Left ventricle myocardium inferior (tissue), 1 donor: ENCODE data around the gene KLC1. TPM values are rescaled to one million over a fixed set of nuclear protein-coding genes. Genes with fewer than 3 reads are reported as not detected.

Experiments
- DNase-seq: peaks from one replicate; pipeline ENCODE4 v3.0.0-alpha.2; 2020
- H3K27ac ChIP-seq: fragments of 200-600 bp; replicated peaks from 2 replicates; pipeline ENCODE4 v1.8.0; 2021
- H3K27me3 ChIP-seq: fragments of 200-600 bp; 2 replicates; pipeline ENCODE4 v1.8.0; 2021; ENCODE audit warnings: low read depth
- H3K36me3 ChIP-seq: fragments of 200-600 bp; 2 replicates; pipeline ENCODE4 v1.8.0; 2021
- H3K4me1 ChIP-seq: fragments of 200-600 bp; 2 replicates; pipeline ENCODE4 v1.8.0; 2021
- H3K4me3 ChIP-seq: fragments of 200-600 bp; 2 replicates; pipeline ENCODE4 v1.8.0; 2021; ENCODE audit warnings: mild to moderate bottlenecking, moderate library complexity
- H3K9me3 ChIP-seq: fragments of 200-600 bp; replicated peaks from 2 replicates; pipeline ENCODE4 v1.8.0; 2021
- intact Hi-C: fragments of 100-400 bp; cut with micrococcal nuclease; formaldehyde crosslinking; loops from one replicate; pipeline ENCODE4 v1.11.0; 2022
- long read RNA-seq: library from polyadenylated mRNA; unstranded; transcript quantifications from one replicate; pipeline ENCODE4 v2.0.0, GENCODE V29; 2021
- total RNA-seq: library from RNA; stranded (reverse); fragmentation: NEBNext Ultra II Directional; extraction: Animal tissue kit (Norgen Biotek cat#: 25700); gene quantifications from one replicate; pipeline ENCODE4 v1.2.1, GENCODE V29; 2021
- TF ChIP-seq, protein P1 (sequence below): fragments of 200-600 bp; IDR thresholded peaks from 2 replicates; pipeline ENCODE4 v1.8.0; 2021; ENCODE audit warnings: antibody characterized with exemption, mild to moderate bottlenecking, borderline replicate concordance
- donor health status: DM: no; HTN: yes; CAD: no; lungs with severe emphysema.

KLC1 gene
- 137 TPM for total RNA-seq
- long read RNA-seq, full-length matches to known transcripts, result 79 of 157 reads
- long read RNA-seq, partial matches to known transcripts, result 29 of 157 reads
- long read RNA-seq, other reads (novel, unspliced or antisense), result 49 of 157 reads

DNA sequence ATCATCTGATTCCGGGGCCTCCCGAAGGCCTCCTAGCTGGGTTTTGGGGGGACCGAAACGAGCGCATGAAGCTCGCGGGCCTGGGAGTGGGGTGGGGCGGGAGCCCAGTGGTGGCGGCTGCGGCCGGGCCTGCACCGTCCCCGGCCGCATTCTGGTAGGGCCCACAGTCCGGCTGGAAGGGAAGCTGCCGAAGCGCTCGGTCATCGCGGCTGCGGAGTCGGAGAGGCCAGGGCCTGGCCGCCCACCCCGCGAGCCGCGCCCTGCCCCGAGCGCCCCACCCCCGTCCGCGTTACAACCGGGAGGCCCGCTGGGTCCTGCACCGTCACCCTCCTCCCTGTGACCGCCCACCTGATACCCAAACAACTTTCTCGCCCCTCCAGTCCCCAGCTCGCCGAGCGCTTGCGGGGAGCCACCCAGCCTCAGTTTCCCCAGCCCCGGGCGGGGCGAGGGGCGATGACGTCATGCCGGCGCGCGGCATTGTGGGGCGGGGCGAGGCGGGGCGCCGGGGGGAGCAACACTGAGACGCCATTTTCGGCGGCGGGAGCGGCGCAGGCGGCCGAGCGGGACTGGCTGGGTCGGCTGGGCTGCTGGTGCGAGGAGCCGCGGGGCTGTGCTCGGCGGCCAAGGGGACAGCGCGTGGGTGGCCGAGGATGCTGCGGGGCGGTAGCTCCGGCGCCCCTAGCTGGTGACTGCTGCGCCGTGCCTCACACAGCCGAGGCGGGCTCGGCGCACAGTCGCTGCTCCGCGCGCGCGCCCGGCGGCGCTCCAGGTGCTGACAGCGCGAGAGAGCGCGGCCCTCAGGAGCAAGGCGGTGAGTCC, at the start of gene KLC1:
Gene KLC1 (plus strand): TSS at position 528 of the 819 bp plus-strand sequence. CDS start 25,354 bp downstream, outside the sequence.
- peak within 1 kb of the TSS; percentile 97 for H3K4me3 ChIP-seq
- intact Hi-C loops, result no loop called here
- peak; percentile 89 for DNase-seq
- H3K9me3 ChIP-seq, result no peaks in the 10 kb centered on the region
- peaks cover 4% of the 10 kb centered on the region for H3K36me3 ChIP-seq
- H3K27me3 ChIP-seq, result no peaks in the 10 kb centered on the region
- TF ChIP-seq, protein P1, sequence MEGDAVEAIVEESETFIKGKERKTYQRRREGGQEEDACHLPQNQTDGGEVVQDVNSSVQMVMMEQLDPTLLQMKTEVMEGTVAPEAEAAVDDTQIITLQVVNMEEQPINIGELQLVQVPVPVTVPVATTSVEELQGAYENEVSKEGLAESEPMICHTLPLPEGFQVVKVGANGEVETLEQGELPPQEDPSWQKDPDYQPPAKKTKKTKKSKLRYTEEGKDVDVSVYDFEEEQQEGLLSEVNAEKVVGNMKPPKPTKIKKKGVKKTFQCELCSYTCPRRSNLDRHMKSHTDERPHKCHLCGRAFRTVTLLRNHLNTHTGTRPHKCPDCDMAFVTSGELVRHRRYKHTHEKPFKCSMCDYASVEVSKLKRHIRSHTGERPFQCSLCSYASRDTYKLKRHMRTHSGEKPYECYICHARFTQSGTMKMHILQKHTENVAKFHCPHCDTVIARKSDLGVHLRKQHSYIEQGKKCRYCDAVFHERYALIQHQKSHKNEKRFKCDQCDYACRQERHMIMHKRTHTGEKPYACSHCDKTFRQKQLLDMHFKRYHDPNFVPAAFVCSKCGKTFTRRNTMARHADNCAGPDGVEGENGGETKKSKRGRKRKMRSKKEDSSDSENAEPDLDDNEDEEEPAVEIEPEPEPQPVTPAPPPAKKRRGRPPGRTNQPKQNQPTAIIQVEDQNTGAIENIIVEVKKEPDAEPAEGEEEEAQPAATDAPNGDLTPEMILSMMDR, result no peak
- peak within 1 kb of the TSS; percentile 100 for H3K27ac ChIP-seq
- peaks cover 86% of the 10 kb centered on the region for H3K4me1 ChIP-seq

DNA sequence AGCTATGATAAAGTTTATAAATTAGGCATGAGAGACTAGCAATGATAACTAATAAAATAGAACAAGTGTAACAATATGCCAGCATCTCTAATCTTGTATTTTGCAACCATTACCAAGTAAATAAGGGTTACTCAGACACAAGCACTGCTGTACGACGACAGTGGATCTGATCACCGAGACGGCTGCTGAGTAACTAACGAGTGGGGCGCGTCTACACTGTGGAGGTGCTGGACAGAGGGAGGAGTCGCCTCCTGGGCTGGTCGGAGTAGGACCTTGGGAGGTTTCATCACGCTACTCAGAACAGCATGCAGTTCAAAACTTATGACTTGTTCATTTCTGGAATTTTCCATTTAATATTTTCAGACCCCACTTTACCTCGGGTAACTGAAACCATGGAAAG, 47.8 kb upstream of the KLC1 start:
- Histone ChIP-seq H3K4me1 (peaks cover 13% of the 10 kb centered on the region), H3K9me3 (no peaks in the 10 kb centered on the region), H3K27ac (no peak overlapping the region), H3K36me3 (peaks cover 26% of the 10 kb centered on the region), H3K27me3 (no peaks in the 10 kb centered on the region), H3K4me3 (no peak overlapping the region)
- intact Hi-C loops, result no loop called here
- TF ChIP-seq, protein P1, result no peak
- DNase-seq, result no peak

DNA sequence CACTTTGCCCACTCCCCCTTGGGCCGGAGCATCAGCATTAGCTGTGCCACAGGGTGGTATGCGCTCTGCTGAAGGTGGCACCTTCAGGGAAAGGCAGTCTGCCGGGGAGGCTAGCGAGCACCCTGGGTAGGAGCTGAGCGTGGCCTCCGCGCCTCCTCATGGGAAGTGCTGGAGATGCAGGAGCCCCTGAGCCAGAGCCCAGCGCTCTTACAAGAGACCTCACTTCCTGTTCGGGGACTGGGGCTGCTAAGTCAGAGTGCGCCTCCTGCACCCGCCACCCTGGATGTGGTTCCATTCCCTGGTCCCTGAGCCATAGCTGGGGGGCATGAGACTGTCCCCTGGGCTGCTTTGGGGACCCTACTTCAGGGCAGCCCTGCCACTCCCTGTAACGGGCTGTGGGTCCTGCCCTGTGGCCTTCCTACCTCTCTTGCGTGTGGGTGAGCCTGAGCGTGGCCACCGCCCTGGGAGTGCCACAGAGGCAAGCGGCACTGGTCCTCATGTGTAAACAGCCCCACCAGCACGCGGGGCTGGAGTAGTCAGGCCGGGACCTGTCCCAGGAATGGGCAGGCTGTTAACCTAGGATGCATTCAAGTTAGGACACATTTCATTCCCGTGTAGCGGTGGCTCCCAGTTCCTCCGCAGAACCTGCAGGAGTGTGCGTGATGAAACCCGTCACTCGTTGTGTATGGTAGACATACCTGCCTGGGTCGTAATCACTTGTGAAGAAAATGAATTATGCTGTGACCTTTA, 46.9 kb upstream of the KLC1 start:
- Histone ChIP-seq H3K9me3 (no peaks in the 10 kb centered on the region), H3K27me3 (no peaks in the 10 kb centered on the region), H3K4me1 (peaks cover 3% of the 10 kb centered on the region), H3K4me3 (no peak overlapping the region), H3K27ac (no peak overlapping the region), H3K36me3 (peaks cover 26% of the 10 kb centered on the region)
- intact Hi-C loops, result no loop called here
- TF ChIP-seq, protein P1, result no peak
- no peak for DNase-seq

DNA sequence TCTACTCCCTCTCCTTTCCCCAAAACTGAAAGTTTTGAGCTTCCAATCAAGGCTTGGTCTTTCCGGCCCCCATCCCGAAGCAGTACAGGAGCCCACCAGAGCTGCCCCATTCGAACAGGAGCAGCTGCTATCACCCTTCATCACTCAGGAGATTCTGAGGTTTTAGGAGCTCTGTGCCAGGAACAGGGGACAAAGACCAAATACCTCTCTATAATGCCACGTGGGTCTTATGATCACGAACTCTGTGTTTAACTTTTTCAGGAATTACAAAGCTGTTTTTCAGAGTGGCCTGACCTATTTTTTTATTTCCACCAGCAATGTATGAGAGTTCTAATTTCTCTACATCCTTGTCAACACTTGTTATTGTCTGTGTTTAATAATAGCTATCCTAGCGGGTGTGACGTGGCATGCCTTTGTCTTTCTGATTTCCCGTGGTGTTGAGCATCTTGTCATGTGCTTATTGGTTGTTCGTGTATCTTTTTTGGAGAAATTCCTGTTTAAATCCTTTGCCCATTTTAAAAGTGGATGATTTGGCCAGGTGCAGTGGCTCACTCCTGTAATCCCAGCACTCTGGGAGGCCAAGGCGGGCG, 44.6 kb upstream of the KLC1 start:
- Histone ChIP-seq H3K9me3 (no peaks in the 10 kb centered on the region), H3K4me1 (no peaks in the 10 kb centered on the region), H3K27ac (no peak overlapping the region), H3K36me3 (peaks cover 18% of the 10 kb centered on the region), H3K4me3 (no peak overlapping the region), H3K27me3 (no peaks in the 10 kb centered on the region)
- TF ChIP-seq, protein P1, result no peak
- no peak for DNase-seq
- intact Hi-C loops, result no loop called here

DNA sequence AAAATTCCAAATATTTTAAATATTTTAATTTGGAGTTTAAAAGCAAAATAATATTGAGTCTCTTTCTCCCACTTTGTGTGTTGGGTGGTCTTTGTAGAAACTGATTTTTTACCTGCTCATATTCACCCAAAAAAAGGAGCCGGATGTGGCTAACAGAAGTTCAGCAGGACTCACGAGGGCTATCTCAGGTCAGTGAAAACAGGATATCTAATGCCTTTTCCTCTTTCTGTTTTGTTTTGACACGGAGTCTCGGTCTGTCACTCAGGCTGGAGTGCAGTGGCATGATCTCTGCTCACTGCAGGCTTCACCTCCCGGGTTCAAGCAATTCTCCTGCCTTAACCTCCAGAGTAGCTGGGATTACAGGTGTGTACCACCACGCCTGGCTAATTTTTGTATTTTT, 35.4 kb upstream of the KLC1 start:
- H3K27me3 ChIP-seq, result no peaks in the 10 kb centered on the region
- TF ChIP-seq, protein P1, result no peak
- peak overlapping the region; percentile 17 for H3K4me3 ChIP-seq
- intact Hi-C loops, result no loop called here
- H3K9me3 ChIP-seq, result no peaks in the 10 kb centered on the region
- H3K4me1 ChIP-seq, result peaks cover 34% of the 10 kb centered on the region
- peak overlapping the region; percentile 80 for H3K27ac ChIP-seq
- H3K36me3 ChIP-seq, result peaks cover 20% of the 10 kb centered on the region
- no peak for DNase-seq
